ENCODE results near the gene TBC1D3C.
"Not testable (repeated sequence)": the region's sequence is repeated elsewhere in the genome, so short reads cannot be mapped to it uniquely, and the experiment has no call there.

Gene TBC1D3C

DNA sequence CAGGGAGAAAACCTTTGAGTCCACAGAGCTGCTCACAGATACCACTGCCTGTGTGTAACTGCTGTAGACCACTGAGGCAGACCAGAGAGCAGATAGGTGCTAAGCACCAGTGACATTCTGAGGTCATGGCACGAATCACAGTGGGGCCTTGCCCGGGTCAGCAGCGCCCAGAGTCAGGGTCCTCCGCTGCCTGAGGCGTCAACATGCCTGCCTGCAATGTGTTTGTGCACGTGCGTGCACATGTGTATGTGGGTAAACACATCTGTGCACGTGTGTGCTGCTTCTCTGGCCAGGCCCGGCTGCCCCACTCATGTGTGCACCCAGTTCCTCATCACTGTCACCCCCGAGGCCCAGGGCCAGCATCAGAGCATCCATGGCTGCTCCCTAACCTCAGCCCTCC is at the start of gene TBC1D3C:
Gene TBC1D3C, minus strand, starts transcription at position 101 of the 400 bp plus-strand sequence. CDS start 1,568 bp downstream, outside the sequence.
- H3K27ac ChIP-seq; H3K27me3 ChIP-seq (ENCODE audit: insufficient read depth, low read depth); H3K4me2 ChIP-seq; H3K4me3 ChIP-seq (IDR thresholded peaks at IDR 0.05; ENCODE audit: insufficient read depth, low read depth, low read length); H3K79me2 ChIP-seq (ENCODE audit: insufficient read depth, low read depth); H3K4me1 ChIP-seq (ENCODE audit: low read depth, poor library complexity, severe bottlenecking); H4K20me1 ChIP-seq (ENCODE audit: insufficient read depth); H3K9ac ChIP-seq; H3K36me3 ChIP-seq (ENCODE audit: insufficient read depth); H2AFZ ChIP-seq (ENCODE audit: low read depth): not testable (repeated sequence)

DNA sequence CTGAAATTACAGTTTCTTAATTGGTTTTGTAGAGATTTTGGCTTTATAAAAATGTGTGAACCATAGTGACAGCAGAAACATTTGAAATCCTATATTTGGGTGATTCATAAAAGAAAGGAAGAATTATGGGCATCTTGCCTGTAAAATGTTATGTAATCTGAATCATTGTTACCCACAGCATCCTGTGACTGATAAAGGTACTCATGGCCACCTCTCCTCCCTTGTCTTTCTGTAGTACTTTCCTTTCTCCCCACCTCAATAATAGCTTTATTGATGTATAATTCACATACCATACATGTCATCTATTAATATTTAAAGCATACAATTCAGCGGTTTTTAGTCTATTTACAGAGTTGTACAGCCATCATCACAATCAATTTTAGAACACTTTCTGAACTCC is 30.8 kb upstream of the TBC1D3C start:
- not testable (repeated sequence) for H3K9ac ChIP-seq; H3K4me2 ChIP-seq; H4K20me1 ChIP-seq (ENCODE audit: insufficient read depth); H3K79me2 ChIP-seq (ENCODE audit: insufficient read depth, low read depth); H3K4me3 ChIP-seq (IDR thresholded peaks at IDR 0.05; ENCODE audit: insufficient read depth, low read depth, low read length); H3K27me3 ChIP-seq (ENCODE audit: insufficient read depth, low read depth); H2AFZ ChIP-seq (ENCODE audit: low read depth); H3K27ac ChIP-seq; H3K36me3 ChIP-seq (ENCODE audit: insufficient read depth); H3K4me1 ChIP-seq (ENCODE audit: low read depth, poor library complexity, severe bottlenecking)

DNA sequence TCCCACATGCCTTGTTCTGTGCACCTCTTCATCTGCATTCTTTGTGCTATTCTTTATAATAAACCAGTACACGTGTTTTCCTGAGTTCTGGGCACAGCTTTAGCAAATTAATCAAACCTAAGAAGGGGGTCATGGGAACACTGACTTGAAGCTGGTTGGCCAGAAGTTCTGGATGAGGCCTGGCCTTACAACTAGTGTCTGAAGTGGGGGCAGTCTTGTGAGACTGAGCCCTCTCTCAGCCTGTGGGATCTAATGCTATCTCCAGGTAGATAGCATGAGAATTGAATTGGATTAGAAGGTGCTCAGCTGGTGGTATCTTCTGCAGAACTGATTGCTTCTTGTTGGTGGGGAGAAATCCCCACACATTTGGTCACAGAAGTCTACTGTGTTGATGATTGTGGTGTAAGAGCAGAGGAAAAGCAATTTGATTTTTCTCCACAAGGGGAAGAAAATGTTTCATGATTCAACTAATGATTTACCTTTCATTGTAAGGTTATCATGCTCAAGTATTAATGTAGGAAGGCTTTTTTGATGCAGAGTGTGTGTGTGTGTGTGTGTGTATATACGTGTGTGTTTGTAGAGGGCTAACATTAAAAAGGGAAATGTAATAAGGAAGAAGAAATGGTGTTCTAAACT is 25.7 kb upstream of the TBC1D3C start:
- not testable (repeated sequence) for H3K27ac ChIP-seq; H3K4me2 ChIP-seq; H3K9ac ChIP-seq; H3K4me3 ChIP-seq (IDR thresholded peaks at IDR 0.05; ENCODE audit: insufficient read depth, low read depth, low read length); H3K4me1 ChIP-seq (ENCODE audit: low read depth, poor library complexity, severe bottlenecking); H2AFZ ChIP-seq (ENCODE audit: low read depth); H3K36me3 ChIP-seq (ENCODE audit: insufficient read depth); H4K20me1 ChIP-seq (ENCODE audit: insufficient read depth); H3K79me2 ChIP-seq (ENCODE audit: insufficient read depth, low read depth); H3K27me3 ChIP-seq (ENCODE audit: insufficient read depth, low read depth)

DNA sequence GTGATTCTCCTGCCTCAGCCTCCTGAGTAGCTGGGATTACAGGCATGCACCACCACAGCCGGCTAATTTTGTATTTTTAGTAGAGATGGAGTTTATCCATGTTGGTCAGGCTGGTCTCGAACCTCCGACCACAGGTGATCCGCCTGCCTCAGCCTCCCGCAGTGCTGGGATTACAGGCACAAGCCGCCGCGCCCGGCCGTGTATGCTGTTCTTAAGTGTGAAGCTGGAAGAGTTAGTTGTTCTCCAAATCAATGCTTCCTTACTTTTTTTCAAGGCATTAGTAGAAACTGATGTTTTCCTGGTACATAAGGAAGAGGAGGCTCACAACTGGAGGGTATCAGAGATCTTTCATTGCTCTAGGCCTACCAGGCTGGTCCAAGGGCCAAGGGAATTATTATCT is 19.7 kb upstream of the TBC1D3C start:
- not testable (repeated sequence) for H3K36me3 ChIP-seq (ENCODE audit: insufficient read depth); H3K79me2 ChIP-seq (ENCODE audit: insufficient read depth, low read depth); H4K20me1 ChIP-seq (ENCODE audit: insufficient read depth); H3K4me3 ChIP-seq (IDR thresholded peaks at IDR 0.05; ENCODE audit: insufficient read depth, low read depth, low read length); H3K27me3 ChIP-seq (ENCODE audit: insufficient read depth, low read depth); H3K4me2 ChIP-seq; H3K27ac ChIP-seq; H3K9ac ChIP-seq; H2AFZ ChIP-seq (ENCODE audit: low read depth); H3K4me1 ChIP-seq (ENCODE audit: low read depth, poor library complexity, severe bottlenecking)

DNA sequence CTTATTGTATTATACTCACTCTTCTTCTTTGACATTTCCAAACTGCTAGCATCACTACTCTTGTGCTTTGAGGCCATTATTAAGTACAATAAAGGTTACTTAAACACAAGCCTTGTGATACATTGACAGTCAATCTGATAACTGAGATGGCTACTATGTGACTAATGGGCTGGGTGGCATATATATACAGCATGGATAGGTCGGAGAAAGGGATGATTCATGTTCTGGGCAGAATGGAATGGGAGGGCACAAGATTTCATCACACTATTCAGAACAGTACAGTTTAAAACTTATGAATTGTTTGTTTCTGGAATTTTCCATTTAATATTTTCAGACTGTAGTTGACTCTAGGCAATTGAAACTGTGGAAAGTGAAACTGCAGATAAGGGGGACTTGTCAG is 18.9 kb upstream of the TBC1D3C start:
- not testable (repeated sequence) for H3K9ac ChIP-seq; H4K20me1 ChIP-seq (ENCODE audit: insufficient read depth); H3K4me2 ChIP-seq; H3K4me3 ChIP-seq (IDR thresholded peaks at IDR 0.05; ENCODE audit: insufficient read depth, low read depth, low read length); H3K4me1 ChIP-seq (ENCODE audit: low read depth, poor library complexity, severe bottlenecking); H3K27me3 ChIP-seq (ENCODE audit: insufficient read depth, low read depth); H3K27ac ChIP-seq; H3K36me3 ChIP-seq (ENCODE audit: insufficient read depth); H3K79me2 ChIP-seq (ENCODE audit: insufficient read depth, low read depth); H2AFZ ChIP-seq (ENCODE audit: low read depth)
